ENCODE results near the gene PTPRA.

GRCh38 chr20:2909953-2910352 is 36.7 kb downstream of the PTPRA start:
- no peak for TF ChIP-seq ZNF274 (IDR thresholded peaks at IDR 0.05; ENCODE audit: low read depth, low read length)
- TF ChIP-seq YY1 (IDR thresholded peaks at IDR 0.05; ENCODE audit: insufficient read depth, insufficient read length), result no peak

All from NT2/D1 (cell line).